HL-60 (cell line): Measurements from ENCODE around the gene RIC8B.
A peak's percentile ranks its signal among the peaks of the same experiment; 100 is the strongest.

Source experiments
- DNase-seq, 2 experiments: peaks; one replicate each; pipeline ENCODE4 v3.0.0-alpha.2; 2010 to 2020; ENCODE audit warnings: low read depth in 1 of 2, low spot score in 1 of 2
- H3K27ac ChIP-seq: fragments of 250-450 bp; sonication (Bioruptor Pico); replicated peaks from 2 replicates; pipeline ENCODE4 v1.5.1; 2020; ENCODE audit warnings: mild to moderate bottlenecking, moderate library complexity
- H3K27me3 ChIP-seq: fragments of 250-450 bp; sonication (Bioruptor Pico); 2 replicates; pipeline ENCODE4 v1.5.1; 2021; ENCODE audit warnings: mild to moderate bottlenecking, moderate library complexity; ENCODE audit not compliant: insufficient read depth, poor library complexity, severe bottlenecking
- H3K4me3 ChIP-seq: replicated peaks from 2 replicates; pipeline ENCODE4 v1.5.1; 2011; ENCODE audit warnings: mild to moderate bottlenecking, control low read depth, low read length; ENCODE audit not compliant: insufficient read depth
- GABPA ChIP-seq: IDR thresholded peaks from 2 replicates; pipeline ENCODE4 v1.6.1; 2012; ENCODE audit warnings: low read depth
- POLR2AphosphoS5 ChIP-seq: IDR thresholded peaks from 2 replicates; pipeline ENCODE4 v1.6.1; 2012; ENCODE audit warnings: low read depth
- SPI1 ChIP-seq: IDR thresholded peaks from 2 replicates; pipeline ENCODE4 v1.6.1; 2012; ENCODE audit warnings: low read depth, mild to moderate bottlenecking, borderline replicate concordance
- TF ChIP-seq, protein P1 (sequence below): IDR thresholded peaks from one replicate; pipeline ENCODE4 v1.5.1; 2011; ENCODE audit warnings: low read length, control low read depth, inconsistent platforms; ENCODE audit not compliant: insufficient read depth
- TF ChIP-seq, protein P2 (sequence below): IDR thresholded peaks from 2 replicates; pipeline ENCODE4 v1.6.1; 2012; ENCODE audit warnings: low read depth; ENCODE audit not compliant: insufficient replicate concordance

The RIC8B gene

DNA sequence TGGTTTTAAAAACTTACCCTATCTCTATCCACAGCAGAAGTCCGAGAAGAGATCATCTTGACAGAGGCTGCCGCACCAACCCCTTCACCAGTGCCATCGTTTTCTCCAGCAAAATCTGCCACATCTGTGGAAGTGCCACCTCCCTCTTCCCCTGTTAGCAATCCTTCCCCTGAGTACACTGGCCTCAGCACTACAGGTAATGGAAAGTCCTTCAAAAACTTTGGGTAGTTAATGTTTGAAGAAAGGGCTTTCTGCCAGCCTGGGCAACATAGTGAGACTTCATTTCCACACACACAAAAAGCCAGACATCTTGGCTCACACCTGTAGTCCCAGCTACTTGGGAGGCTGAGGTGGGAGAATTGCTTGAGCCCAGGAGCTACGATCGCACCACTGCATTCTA lies 41.6 kb upstream of the RIC8B start:
- no peak for DNase-seq
- H3K27ac ChIP-seq, result no peak overlapping the region
- H3K4me3 ChIP-seq, result no peak overlapping the region
- TF ChIP-seq SPI1 (no peak), GABPA (no peak), POLR2AphosphoS5 (no peak)
- TF ChIP-seq, protein P1, sequence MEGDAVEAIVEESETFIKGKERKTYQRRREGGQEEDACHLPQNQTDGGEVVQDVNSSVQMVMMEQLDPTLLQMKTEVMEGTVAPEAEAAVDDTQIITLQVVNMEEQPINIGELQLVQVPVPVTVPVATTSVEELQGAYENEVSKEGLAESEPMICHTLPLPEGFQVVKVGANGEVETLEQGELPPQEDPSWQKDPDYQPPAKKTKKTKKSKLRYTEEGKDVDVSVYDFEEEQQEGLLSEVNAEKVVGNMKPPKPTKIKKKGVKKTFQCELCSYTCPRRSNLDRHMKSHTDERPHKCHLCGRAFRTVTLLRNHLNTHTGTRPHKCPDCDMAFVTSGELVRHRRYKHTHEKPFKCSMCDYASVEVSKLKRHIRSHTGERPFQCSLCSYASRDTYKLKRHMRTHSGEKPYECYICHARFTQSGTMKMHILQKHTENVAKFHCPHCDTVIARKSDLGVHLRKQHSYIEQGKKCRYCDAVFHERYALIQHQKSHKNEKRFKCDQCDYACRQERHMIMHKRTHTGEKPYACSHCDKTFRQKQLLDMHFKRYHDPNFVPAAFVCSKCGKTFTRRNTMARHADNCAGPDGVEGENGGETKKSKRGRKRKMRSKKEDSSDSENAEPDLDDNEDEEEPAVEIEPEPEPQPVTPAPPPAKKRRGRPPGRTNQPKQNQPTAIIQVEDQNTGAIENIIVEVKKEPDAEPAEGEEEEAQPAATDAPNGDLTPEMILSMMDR, result no peak
- TF ChIP-seq, protein P2, sequence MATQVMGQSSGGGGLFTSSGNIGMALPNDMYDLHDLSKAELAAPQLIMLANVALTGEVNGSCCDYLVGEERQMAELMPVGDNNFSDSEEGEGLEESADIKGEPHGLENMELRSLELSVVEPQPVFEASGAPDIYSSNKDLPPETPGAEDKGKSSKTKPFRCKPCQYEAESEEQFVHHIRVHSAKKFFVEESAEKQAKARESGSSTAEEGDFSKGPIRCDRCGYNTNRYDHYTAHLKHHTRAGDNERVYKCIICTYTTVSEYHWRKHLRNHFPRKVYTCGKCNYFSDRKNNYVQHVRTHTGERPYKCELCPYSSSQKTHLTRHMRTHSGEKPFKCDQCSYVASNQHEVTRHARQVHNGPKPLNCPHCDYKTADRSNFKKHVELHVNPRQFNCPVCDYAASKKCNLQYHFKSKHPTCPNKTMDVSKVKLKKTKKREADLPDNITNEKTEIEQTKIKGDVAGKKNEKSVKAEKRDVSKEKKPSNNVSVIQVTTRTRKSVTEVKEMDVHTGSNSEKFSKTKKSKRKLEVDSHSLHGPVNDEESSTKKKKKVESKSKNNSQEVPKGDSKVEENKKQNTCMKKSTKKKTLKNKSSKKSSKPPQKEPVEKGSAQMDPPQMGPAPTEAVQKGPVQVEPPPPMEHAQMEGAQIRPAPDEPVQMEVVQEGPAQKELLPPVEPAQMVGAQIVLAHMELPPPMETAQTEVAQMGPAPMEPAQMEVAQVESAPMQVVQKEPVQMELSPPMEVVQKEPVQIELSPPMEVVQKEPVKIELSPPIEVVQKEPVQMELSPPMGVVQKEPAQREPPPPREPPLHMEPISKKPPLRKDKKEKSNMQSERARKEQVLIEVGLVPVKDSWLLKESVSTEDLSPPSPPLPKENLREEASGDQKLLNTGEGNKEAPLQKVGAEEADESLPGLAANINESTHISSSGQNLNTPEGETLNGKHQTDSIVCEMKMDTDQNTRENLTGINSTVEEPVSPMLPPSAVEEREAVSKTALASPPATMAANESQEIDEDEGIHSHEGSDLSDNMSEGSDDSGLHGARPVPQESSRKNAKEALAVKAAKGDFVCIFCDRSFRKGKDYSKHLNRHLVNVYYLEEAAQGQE, result no peak
- peaks cover 19% of the 10 kb centered on the region for H3K27me3 ChIP-seq

DNA sequence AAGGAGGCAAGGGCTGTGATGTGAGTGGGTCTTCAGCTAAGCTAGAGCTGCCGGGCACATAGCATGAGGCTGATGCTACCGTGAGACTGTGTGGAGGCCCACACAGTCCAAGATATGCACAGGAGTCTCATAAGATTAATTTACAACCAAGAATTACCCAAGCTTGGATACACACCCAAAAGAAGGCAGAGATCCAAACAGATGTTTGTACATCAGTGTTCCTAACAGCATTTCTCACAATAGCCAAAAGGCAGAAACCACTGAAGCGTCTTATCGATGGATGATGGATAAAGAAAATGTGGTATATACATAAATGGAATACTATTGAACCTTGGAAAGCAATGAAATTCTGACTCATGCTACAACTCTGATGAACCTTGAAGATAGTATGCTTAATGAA lies 40.8 kb upstream of the RIC8B start:
- no peak for TF ChIP-seq SPI1
- TF ChIP-seq, protein P1, result no peak
- TF ChIP-seq, protein P2, result no peak
- TF ChIP-seq POLR2AphosphoS5, result no peak
- no peak for TF ChIP-seq GABPA
- Histone ChIP-seq H3K4me3 (no peak overlapping the region), H3K27me3 (peaks cover 17% of the 10 kb centered on the region), H3K27ac (no peak overlapping the region)
- no peak for DNase-seq

DNA sequence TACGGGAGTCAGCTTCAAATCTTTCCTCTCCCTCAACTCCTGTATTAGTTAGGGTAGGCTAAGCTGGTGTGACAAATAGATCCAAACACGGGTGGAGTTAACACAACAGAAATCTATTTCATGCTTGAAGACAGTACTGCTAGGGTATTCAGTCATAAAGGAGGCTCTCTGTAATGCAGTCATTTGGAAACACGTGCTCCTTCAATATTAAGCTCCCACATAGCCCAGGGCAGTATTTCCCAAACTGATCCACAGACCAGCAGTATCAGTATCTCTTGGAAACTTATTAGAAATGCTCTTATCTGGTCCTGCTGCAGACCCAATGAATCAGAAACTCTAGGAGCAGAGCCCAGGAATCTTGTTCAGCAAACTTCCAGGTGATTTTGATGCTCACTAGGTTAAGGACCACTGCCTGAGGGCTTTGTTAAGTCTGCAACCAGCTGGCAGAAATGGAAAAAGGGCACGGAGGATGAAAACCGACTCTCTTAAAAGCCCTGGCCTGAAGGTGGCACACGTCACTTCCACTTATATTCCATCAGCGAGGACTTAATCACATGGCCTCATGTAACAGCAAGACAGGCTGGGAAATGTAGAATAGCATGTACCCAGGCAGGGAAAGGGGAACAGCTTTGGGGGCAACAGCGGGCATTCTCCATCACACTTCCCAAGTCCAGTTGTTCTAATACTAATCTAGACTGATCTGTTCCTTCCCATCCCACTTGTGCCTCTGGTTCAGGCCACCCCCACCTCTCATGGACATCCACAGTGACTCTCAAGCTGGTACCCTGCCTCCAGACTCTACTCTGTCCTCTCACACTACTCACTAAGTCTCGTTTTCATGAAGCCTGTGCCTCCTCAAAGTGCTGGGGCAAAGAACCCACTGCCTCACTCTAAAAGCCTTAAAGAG lies 38.2 kb upstream of the RIC8B start:
- Histone ChIP-seq H3K4me3 (no peak overlapping the region), H3K27me3 (peaks cover 20% of the 10 kb centered on the region), H3K27ac (no peak overlapping the region)
- DNase-seq, result peak in 1 of 2 experiments; percentile 22
- TF ChIP-seq, protein P1, result no peak
- TF ChIP-seq SPI1 (no peak), POLR2AphosphoS5 (no peak), GABPA (no peak)
- TF ChIP-seq, protein P2, result no peak
